C4-2B (cell line): Measurements from ENCODE around the gene ADI1.
"Not testable (repeated sequence)": the region's sequence is repeated elsewhere in the genome, so short reads cannot be mapped to it uniquely, and the experiment has no call there.

ENCODE experiments used
- H3K27ac ChIP-seq: fragments of 450-650 bp; 2 replicates; pipeline ENCODE4 v1.5.1; 2017
- ZFX ChIP-seq: fragments of 450-650 bp; IDR thresholded peaks from 2 replicates; pipeline ENCODE4 v1.6.1; 2017
- TF ChIP-seq, protein P1 (sequence below): fragments of 450-650 bp; conservative IDR thresholded peaks from 2 replicates; pipeline ENCODE4 v1.5.1; 2017; ENCODE audit warnings: mild to moderate bottlenecking

Gene ADI1

DNA sequence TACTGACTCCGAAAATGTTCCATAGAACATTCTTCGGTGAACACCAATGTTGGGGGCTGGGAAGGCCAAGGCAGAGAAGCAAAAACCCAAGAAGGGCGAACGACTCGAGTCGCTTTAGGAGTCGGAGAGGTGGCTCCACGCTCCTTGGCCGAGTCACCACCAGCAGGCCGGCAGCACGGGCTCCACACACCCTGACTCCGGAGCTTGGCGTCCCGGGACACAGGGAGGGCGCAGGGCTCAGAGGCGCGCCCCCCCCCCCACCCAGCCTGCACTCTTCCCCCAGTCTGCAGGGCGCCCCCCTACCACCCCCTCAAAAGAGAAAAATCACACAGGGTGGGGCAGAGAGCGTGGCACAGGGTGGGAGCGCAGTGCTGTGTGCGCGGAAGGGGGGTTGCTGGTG, 7.5 kb upstream of the ADI1 start:
- H3K27ac ChIP-seq = no peak overlapping the region
- TF ChIP-seq, protein P1, sequence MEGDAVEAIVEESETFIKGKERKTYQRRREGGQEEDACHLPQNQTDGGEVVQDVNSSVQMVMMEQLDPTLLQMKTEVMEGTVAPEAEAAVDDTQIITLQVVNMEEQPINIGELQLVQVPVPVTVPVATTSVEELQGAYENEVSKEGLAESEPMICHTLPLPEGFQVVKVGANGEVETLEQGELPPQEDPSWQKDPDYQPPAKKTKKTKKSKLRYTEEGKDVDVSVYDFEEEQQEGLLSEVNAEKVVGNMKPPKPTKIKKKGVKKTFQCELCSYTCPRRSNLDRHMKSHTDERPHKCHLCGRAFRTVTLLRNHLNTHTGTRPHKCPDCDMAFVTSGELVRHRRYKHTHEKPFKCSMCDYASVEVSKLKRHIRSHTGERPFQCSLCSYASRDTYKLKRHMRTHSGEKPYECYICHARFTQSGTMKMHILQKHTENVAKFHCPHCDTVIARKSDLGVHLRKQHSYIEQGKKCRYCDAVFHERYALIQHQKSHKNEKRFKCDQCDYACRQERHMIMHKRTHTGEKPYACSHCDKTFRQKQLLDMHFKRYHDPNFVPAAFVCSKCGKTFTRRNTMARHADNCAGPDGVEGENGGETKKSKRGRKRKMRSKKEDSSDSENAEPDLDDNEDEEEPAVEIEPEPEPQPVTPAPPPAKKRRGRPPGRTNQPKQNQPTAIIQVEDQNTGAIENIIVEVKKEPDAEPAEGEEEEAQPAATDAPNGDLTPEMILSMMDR = no peak
- TF ChIP-seq ZFX = no peak

- peak overlapping the region; percentile 78 for H3K27ac ChIP-seq
Measured at GRCh38 chr2:3523551-3524041, 4.3 kb upstream of the ADI1 start.

DNA sequence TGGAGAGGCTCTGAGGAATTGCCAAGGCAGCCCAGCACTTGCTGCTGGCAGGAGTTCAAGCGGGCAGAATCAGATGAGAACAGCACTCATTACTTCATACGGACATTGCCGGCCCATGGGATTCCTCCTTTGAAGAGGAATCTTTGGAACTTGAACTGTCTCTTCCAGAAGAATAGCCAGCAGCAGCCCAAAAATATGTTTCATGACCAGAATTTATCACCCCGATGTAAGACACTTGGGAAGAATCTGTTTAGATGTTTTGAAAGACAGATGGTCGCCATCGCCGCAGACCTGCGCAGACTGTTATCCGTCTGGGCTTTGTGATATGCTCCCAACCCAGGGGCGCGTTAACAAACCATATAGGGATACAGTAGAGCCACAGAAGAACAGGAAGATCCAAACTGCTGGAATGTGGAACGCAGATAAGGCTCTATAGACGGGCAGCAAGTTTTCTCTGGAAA, 3.7 kb upstream of the ADI1 start:
- TF ChIP-seq, protein P1 = no peak
- no peak for TF ChIP-seq ZFX
- H3K27ac ChIP-seq = peak overlapping the region; percentile 78; the same call in 1 of the 2 replicates

More at GRCh38 chr2:3523551-3524041, 4.3 kb upstream of the ADI1 start:
- TF ChIP-seq, protein P1 = no peak
- TF ChIP-seq ZFX = no peak

GRCh38 chr2:3520591-3520990, 1.3 kb upstream of the ADI1 start:
- TF ChIP-seq, protein P1 = no peak
- no peak for TF ChIP-seq ZFX
- no peak overlapping the region for H3K27ac ChIP-seq

- no peak for TF ChIP-seq ZFX
- TF ChIP-seq, protein P1 = no peak
- peak overlapping the region; percentile 100 for H3K27ac ChIP-seq
Measured at GRCh38 chr2:3518496-3519254, 656 bp downstream of the ADI1 start.

- H3K27ac ChIP-seq = peak overlapping the region; percentile 100
- no peak for TF ChIP-seq ZFX
- TF ChIP-seq, protein P1 = no peak
Measured at GRCh38 chr2:3517948-3518495, 1.3 kb downstream of the ADI1 start.

- TF ChIP-seq ZFX = no peak
- TF ChIP-seq, protein P1 = no peak
Measured at GRCh38 chr2:3516831-3517230, 2.5 kb downstream of the ADI1 start.

DNA sequence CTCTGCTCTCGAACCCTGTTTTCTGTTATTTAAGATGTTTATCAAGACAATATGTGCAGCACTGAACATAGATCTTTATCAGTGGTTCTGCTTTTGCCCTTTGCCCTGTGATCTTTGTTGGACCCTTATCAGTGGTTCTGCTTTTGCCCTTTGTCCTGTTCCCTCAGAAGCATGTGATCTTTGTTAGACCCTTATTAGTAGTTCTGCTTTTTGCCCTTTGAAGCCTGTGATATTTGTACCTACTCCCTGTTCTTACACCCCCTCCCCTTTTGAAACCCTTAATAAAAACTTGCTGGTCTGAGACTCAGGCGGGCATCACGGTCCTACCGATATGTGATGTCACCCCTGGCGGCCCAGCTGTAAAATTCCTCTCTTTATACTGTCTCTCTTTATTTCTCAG, 3.9 kb downstream of the ADI1 start:
- H3K27ac ChIP-seq = not testable (repeated sequence)

More at GRCh38 chr2:3516831-3517230, 2.5 kb downstream of the ADI1 start:
- H3K27ac ChIP-seq = no peak overlapping the region
